HG03442 (cell line): Measurements from ENCODE around the gene CTNND2.
"Not testable (repeated sequence)": the region's sequence is repeated elsewhere in the genome, so short reads cannot be mapped to it uniquely, and the experiment has no call there.

Experiments
- ATAC-seq: cut with Tn5 transposase; IDR thresholded peaks from one replicate; pipeline ENCODE4 v1.9.1; 2021; ENCODE audit warnings: mild to moderate bottlenecking, moderate library complexity; ENCODE audit not compliant: unreplicated experiment

Gene CTNND2

GRCh38 chr5:11491404-11492075 is 412.7 kb downstream of the CTNND2 start:
- no peak for ATAC-seq

DNA sequence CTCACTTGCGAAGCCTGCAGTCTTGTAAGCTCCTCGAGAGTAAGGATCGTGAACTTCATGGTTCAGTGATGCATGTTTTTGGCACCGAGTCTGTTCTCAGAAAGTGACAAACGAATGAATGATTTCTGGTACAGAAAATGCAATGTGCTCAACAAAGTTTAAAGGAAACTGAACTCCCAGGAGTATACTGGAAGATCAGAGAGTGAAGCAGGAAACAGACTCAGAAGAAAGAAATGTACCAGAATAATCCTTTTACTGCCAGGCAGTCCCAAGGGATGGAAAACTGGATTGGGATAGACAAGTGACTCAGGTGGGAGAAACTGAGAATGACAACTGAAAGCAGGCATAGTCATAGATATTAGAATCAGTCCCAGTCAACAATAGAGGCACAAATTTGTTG is 420.6 kb downstream of the CTNND2 start:
- ATAC-seq = no peak

DNA sequence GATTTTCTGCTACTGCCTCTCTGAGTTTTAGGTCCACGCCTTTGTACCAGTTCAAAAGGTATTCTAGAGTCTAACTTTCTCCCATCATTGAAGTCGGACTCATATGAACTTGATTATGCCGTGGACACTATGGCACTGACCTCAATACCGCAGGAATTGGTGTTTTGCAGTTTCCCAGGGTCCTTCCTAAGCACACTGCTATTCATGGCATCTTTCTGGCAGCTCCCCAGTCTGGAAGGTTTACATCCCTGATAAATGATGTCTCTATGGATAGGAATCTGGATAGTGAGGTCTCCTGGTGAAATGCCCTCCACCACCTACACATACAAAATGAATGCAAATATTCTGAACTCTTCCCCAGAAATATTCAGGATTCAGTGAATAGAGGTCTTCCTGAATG is 422.2 kb downstream of the CTNND2 start:
- ATAC-seq = no peak

DNA sequence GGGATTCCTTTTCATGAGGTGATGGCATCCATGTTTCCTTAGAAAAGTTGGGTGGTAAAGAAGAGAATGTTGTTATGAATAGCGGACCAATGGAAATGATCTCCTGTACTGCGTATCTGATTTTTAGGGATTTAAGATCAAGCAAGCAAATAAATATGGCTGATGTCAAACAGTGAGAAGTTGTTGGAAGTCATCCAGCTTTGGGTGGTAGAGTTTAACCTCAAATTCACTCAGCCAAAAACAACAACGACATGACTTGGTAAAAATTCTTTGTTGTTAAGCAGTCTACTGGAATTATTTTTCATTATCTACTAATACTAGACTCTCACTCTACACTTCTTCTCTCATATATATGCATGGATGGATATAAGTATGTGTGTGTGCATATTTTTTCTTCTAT is 426.5 kb downstream of the CTNND2 start:
- no peak for ATAC-seq

DNA sequence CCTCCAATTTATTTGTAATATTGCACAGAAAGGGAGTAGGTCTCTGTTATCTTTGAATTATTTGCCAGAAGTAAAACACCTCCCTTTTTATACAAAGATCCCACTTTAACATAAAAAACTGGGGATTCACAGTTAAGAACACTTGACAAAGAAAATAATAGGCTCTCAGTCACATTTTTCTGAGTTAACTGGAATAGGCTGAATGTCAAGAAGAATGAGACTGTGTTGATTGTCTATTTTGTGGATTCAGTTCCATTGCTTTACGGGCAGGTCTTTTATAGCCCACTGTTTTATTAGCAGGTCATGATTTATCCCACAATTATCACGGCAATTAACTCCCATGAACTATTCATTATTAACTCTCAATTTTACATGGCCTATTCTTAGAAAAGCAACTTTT is 427.4 kb downstream of the CTNND2 start:
- no peak for ATAC-seq

GRCh38 chr5:11468334-11469039 is 435.8 kb downstream of the CTNND2 start:
- no peak for ATAC-seq

- no peak for ATAC-seq
Measured at GRCh38 chr5:11467588-11467987, 436.7 kb downstream of the CTNND2 start.

GRCh38 chr5:11459716-11460115 is 444.5 kb downstream of the CTNND2 start:
- ATAC-seq = no peak

GRCh38 chr5:11455505-11455904 is 448.7 kb downstream of the CTNND2 start:
- ATAC-seq = no peak

- ATAC-seq = no peak
Measured at GRCh38 chr5:11452852-11453251, 451.4 kb downstream of the CTNND2 start.

DNA sequence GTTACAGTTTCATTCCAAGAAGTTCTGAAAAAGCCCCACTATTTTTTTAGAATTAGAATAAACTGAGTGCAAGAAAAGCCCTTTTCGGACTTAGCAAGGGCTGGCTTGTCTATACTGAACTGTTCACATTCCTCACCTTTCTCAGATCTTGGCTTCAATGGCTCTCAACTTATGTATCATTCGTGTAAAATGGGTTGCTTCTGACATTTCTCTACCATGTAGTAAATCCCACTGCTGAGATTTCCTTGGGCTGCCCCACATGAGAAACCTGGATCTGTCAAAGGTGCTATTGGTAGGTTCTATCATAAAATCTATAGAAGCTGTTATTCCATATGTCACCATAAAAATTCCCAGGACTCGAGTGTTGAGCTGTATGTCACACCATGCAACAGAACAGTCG is 454.3 kb downstream of the CTNND2 start:
- ATAC-seq = no peak

DNA sequence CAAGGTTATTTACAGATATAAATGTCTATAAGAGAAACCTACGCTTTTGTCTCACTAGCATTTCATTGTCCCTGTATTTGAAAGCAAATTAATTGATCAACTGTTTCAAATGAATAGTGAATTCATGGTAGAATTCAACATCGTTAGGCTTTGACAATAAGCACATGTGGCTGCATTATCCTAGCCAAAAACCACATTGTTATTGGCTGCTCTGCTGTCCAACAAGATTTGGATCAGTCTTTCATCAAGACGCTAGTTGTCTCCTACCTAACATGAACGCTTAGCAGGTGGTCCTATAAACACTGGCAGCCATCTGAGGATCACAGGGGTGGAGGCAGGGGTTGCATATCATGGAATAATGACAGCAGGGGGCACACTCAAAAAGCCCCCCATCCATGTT is 455.0 kb downstream of the CTNND2 start:
- ATAC-seq = no peak

- ATAC-seq = no peak
Measured at GRCh38 chr5:11443831-11444230, 460.4 kb downstream of the CTNND2 start.

DNA sequence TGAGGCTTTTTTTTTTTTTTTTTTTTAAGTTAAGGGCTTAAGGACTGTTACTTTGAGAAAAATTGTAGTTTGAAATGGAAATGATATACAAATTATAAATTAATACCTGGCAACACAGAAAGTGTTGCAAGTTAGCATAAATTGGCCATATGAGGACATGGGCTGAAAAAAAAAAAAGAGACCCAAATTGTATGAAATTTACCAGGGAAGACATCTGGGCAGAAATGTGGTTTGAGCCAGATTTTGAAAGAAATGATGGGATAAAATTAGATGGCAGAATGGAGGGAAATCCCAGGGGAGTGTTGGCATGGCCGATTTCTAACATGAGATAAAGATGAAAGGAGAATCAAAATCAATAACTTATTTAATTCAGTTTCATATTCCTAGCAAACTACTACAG is 472.1 kb downstream of the CTNND2 start:
- ATAC-seq = no peak

DNA sequence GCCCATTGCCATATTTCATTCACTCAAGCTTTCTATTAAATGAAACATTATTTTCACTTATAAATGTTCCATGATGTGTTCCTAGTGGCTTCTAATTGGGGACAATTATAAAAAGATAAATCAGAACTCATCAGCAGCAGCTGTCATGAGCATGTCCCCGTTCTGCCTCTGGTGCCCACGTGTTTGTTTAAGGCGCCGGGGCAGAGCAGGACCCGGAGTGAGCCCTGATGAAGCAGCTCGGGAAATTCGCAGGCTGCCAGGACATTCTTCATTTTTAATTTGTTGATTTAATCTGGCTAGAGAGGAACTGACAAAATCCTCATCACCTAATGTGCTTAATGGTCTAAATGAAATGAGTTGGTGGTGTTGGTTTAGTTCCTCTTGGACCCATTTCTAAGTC is 475.0 kb downstream of the CTNND2 start:
- no peak for ATAC-seq

- no peak for ATAC-seq
Measured at GRCh38 chr5:11427569-11427968, 476.7 kb downstream of the CTNND2 start.

DNA sequence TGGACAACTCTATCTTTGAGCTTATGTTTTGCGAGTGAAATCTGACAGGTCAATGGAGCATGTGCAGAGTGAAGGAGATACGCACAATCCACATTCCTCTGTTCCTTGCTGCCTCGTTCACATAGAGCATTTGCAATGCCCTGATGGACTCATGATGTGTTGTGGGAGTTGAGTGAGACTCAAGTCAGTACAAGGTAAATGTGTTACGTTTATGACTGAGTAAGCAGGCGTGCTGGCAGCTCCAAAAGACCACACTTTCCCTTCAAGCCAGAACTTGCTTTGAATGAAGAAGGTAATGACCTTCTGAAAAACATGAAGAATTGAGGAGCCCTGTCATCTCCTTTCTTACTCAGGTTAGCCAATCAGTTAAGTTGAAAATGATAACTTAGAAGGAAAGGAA is 477.8 kb downstream of the CTNND2 start:
- no peak for ATAC-seq

- ATAC-seq = no peak
Measured at GRCh38 chr5:11422342-11422741, 481.9 kb downstream of the CTNND2 start.

- ATAC-seq = no peak
Measured at GRCh38 chr5:11420969-11421368, 483.3 kb downstream of the CTNND2 start.

DNA sequence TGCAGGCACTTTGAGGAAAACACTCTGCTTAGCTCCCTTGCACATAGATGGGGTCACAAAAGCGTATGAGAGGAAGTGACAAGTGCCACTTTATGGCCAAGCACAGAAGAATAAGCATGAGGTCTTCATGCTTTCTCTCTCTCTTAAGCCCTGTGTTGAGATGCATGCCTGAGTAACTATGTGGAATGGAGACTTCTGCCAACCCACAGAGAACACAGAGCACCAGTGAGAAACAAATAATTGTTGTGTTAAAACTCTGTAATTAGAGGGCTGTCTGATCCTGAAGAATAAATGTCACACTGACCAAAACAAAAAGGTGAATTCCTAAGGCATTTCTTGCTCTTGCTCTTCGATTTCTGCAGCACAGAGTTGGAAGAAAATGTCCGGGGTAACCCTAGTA is 488.5 kb downstream of the CTNND2 start:
- no peak for ATAC-seq

GRCh38 chr5:11414732-11415131 is 489.5 kb downstream of the CTNND2 start:
- not testable (repeated sequence) for ATAC-seq

DNA sequence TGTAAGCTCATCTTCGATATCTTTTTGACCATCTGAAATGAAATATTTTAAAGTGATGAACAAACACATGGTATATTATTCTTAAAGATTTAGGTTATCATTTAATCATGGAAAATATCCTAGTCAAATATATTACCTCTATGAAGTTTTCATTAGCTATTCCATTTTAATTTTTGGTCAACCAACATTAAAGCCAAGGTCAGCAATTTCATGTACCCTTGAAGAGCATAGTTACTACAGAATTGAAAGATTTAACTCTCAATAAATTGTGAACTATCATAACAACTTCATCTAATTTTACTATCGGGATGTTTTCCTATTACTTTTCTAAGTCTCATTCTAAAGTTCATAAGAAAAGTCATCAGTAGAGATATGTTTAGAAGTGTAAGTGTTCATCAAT is 492.6 kb downstream of the CTNND2 start:
- no peak for ATAC-seq
